Frontal cortex (tissue), 4 donors: ENCODE results near the gene IL21R. TPM values are rescaled to one million over a fixed set of nuclear protein-coding genes. Genes with fewer than 3 reads are reported as not detected.

ENCODE experiments used
- DNase-seq, 2 donors: peaks; one replicate each; pipeline ENCODE4 v3.0.0; 2012; ENCODE audit warnings: low spot score in 2 of 2
- FAIRE-seq: peaks from 2 replicates; lab custom pipeline; 2012; peaks lifted over from hg19 to GRCh38; lab: Jason Lieb, UNC
- total RNA-seq: library from RNA; depleted of rRNA; stranded (reverse); fragments of >200 nt; gene quantifications from one replicate; pipeline ENCODE4 v1.2.3, GENCODE V29; 2014
- donor health status: control.
- donor health status: control.
- donor health status: control.

Gene IL21R
- total RNA-seq, 1 donor from 2014 or later = 0.41 TPM

DNA sequence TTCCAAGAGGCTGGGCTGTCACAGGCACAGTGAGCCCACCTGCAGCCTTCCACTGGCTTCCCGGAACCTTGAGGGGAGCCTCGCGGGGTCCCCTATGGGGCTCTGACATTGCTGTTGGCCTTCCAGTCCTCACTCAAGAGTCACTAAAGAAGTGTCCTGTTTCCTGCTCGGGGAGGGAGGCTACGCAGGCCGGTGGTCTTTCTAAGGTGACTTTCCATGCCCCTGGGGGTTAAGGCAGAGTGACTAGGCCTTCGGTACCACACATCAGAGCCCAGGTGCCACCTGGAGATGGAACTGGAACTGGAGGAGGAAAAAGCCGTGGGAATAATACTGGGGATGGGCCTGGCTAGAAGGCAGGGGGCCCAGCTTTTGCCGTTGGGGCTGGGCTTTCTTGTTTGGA, 72.1 kb downstream of the IL21R start:
- DNase-seq (no peak), FAIRE-seq (no peak)

- DNase-seq (no peak), FAIRE-seq (no peak)
Measured at GRCh38 chr16:27474921-27475320, 72.9 kb downstream of the IL21R start.

DNA sequence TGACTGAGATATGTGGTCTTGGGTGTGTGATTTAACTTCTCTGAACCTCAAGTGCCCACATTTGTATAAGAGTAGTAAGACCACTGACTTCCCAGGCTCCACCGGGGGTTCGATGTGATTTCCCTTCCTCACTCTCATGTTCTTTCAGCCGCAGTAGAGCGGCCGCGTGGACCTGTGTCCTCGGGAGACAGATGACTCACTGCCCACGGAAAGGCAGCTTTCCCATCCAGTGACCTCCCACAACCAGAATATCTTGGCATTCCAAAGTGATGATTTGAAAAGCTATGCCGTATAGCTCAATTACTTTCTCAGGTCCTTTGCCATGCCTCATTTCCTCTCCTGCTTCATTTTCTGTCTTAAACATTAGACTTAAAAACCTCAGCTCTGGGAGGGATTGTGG, 73.6 kb downstream of the IL21R start:
- FAIRE-seq (no peak), DNase-seq (peak in 1 of 2 donors; percentile 51)

GRCh38 chr16:27476240-27476639, 74.3 kb downstream of the IL21R start:
- FAIRE-seq (no peak), DNase-seq (no peak)

DNA sequence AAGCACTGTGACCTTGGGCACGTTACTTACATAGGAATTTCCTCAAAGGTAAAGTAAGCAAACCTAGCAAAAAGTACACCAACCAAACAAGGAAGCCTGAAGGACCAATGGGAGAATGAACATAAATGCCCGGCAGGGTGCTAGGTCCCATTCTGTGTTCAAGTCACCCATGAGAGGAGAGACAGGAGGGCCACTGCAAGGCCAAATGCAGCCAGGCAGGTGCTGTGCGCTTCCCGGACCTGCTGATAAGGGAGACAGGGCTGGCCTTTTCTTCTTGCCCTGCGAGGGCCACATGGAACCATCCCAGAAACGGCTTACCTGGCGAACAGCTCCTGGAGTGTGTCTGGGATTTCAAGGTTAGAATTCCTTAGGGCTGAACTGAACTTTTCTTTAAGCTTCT, 78.8 kb downstream of the IL21R start:
- no peak for FAIRE-seq

GRCh38 chr16:27481282-27481934, 79.4 kb downstream of the IL21R start:
- DNase-seq = no peak
- no peak for FAIRE-seq

More for the DNA sequence above, 78.8 kb downstream of the IL21R start:
- DNase-seq = no peak

- FAIRE-seq (no peak), DNase-seq (no peak)
Measured at GRCh38 chr16:27482397-27483087, 80.6 kb downstream of the IL21R start.

DNA sequence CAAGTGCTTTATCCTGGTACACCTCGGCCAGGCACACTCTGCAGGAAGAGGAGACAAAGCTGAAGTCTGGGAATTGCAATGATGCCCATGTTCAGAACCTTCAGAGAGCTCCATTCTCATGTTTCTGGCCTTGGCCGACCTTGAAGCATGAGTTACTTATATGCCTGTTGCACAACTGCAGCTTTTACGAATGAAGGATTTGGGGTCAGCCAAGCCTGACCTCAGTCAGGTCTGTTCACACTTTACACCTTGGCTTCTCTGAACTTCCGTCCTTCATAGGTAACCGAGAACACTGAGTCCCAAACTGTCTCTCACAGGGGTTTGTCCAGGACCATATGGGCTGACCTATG, 81.1 kb downstream of the IL21R start:
- FAIRE-seq (no peak), DNase-seq (no peak)

GRCh38 chr16:27483624-27484023, 81.7 kb downstream of the IL21R start:
- FAIRE-seq = no peak

DNA sequence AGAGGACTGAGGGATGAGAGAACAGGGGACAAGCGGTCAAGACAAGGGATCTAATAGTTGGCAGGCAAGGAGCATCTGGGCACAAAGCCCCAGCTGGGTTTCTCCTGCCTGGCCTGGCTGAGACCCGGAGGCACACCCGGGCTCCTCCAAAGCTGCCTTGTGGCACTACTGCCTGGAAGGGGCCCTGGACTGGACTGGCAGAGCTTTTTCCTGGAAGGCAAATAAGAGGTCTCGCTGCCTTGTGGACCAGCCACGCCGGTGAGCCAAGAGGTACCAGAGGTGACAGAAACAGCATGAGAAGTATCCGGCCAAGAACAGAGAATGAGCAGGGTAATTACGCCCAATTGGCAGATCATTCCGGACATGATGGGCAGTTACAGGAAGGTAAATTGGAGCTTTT, 83.2 kb downstream of the IL21R start:
- no peak for FAIRE-seq
- DNase-seq = no peak

More at GRCh38 chr16:27483624-27484023, 81.7 kb downstream of the IL21R start:
- DNase-seq = no peak

DNA sequence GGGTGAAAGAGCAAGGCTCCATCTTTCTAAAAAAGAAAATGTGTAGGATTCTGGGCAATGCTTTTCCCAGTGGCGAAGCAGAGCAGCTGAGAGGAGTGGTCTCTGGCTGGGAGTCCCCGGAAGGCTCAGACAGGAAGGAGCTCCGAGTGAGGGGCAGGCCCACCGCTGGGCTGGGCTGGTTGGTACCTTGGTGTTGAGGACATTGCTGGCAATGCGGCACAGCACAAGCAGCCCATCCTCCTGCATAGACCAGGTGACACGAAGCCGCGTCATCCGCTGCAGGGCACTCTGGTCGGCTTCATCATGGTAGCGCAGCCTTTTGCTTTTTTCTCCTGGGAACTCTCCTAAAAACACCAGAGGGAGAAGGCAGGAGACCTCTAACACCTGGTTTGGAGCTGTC, 83.8 kb downstream of the IL21R start:
- FAIRE-seq = no peak
- no peak for DNase-seq

- DNase-seq (no peak), FAIRE-seq (no peak)
Measured at GRCh38 chr16:27486344-27486743, 84.4 kb downstream of the IL21R start.

DNA sequence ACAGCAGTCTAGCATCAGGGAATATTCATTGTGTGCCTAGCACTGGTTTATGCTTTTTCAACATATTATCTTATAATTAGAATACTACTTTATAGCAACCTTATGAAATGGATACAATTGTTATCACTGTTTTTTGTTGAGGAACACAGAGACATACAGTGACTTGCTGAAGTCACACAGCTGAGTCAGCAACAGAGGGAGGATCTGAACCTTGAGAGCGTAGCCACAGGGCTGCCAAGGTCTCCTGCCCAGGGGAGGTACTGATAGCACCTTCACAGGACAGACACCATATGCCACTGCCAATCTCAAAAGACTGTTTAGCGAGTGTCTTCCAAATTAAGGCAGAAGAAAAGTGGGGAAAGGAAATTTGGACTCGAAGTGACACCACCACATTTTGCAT, 84.8 kb downstream of the IL21R start:
- FAIRE-seq (no peak), DNase-seq (no peak)

GRCh38 chr16:27489421-27489820, 87.4 kb downstream of the IL21R start:
- DNase-seq (no peak), FAIRE-seq (no peak)

DNA sequence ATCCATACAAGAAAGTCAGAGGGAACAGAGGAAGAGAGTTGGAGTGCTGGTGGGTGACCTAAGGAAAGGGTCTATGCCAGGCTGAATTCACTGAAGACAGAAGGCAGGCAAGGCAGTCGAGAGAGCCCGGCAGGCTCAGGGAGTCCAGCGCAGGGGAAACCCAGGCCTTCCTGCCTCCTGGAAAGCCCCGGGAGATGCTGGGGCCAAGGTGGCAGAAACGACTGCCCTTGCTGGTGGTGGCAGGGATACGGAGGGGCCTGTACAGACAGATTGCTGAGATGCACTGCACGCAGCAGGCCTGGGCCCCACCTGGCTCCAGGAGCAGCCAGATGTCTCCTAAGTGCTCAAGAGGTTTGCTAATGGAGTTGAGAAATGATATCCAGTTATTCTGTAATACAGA, 87.9 kb downstream of the IL21R start:
- no peak for FAIRE-seq
- DNase-seq = no peak

DNA sequence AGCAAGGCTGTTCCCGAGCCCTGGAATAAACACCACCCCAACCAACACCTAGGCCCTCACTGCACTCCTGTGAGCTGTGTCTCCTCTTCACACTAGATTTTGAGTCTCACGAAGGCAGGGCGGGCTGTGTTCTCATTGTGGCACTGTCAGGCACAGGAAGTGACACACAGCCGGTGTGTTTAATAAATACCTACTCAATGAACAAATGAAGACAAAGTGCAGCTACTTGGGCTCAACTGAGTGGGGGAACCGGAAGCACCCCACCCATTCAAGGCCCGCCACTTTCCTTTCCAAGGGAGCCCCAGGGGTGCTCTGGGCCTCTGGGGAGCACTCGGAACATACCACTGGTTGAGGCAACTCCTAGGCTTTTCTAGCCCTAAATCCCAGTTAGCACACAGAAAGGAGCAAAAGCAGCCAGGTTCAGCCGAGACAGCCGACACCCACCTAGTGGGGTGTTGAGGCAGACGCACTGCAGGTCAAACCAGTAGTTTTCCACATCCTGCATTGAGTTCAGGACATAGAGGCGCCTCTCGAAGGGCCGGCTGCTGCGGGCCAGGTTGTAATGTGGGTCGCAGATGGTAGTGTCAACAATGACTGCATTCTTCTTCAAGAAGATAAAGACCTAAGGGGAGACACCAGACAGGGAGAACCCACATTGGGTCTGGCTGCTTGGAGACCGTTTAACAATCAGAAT, 90.1 kb downstream of the IL21R start:
- FAIRE-seq (no peak), DNase-seq (no peak)

- FAIRE-seq (no peak), DNase-seq (no peak)
Measured at GRCh38 chr16:27492588-27492979, 90.6 kb downstream of the IL21R start.

DNA sequence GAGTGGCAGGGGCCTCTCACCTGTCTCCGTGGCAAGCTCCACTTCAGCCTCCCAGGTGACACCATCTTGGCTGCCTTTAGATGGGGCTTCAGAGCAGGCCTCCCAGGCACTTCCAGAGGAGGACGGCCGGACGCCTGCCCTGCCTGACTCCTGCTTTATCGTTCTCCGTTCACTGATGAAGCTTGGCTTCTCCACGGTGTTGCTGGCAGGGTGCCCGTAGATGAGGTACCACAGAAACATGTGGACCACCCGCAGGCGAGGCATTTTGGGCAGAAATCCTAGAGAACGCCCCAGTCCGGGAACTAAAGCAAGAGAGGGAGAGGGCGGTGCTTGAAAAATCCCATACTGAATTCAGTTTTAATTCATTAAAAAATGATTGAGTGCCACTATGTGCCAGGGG, 93.2 kb downstream of the IL21R start:
- FAIRE-seq (no peak), DNase-seq (no peak)

GRCh38 chr16:27498031-27498825, 96.3 kb downstream of the IL21R start:
- FAIRE-seq (no peak), DNase-seq (no peak)

- FAIRE-seq (no peak), DNase-seq (no peak)
Measured at GRCh38 chr16:27498916-27499658, 97.1 kb downstream of the IL21R start.
